ENCODE results near the gene VAV3.

- TF ChIP-seq CTCF (IDR thresholded peaks at IDR 0.05; ENCODE audit: insufficient read depth, low read depth, low read length) (no peak), EZH2 (IDR thresholded peaks at IDR 0.05; ENCODE audit: insufficient read depth, low read length) (no peak)
Observed at GRCh38 chr1:107626073-107626796, 338.7 kb downstream of the VAV3 start.

Measured in astrocyte (in vitro differentiated cells and primary cell).